HG02759 (cell line): Measurements from ENCODE around the gene GPBAR1.
"Not testable (repeated sequence)": the region's sequence is repeated elsewhere in the genome, so short reads cannot be mapped to it uniquely, and the experiment has no call there.

ENCODE experiments used
- ATAC-seq: cut with Tn5 transposase; IDR thresholded peaks from one replicate; pipeline ENCODE4 v1.9.1; 2021; ENCODE audit warnings: mild to moderate bottlenecking, moderate library complexity; ENCODE audit not compliant: unreplicated experiment

GPBAR1 gene

GRCh38 chr2:218266316-218266979 lies 5.6 kb downstream of the GPBAR1 start:
- no peak for ATAC-seq

- no peak for ATAC-seq
These were observed 6.4 kb downstream of the GPBAR1 start for GRCh38 chr2:218267259-218267658.

- ATAC-seq, result peak; percentile 89
These were observed 9.3 kb downstream of the GPBAR1 start, which contains the start of the genes AAMP and PNKD for GRCh38 chr2:218269900-218270720. Gene AAMP (minus strand): TSS chr2:218270137. CDS start chr2:218270086, 51 bp downstream. Gene PNKD (plus strand): TSS chr2:218270519. CDS start chr2:218270536, 17 bp downstream.

GRCh38 chr2:218270721-218271486 lies 10.1 kb downstream of the GPBAR1 start:
- no peak for ATAC-seq

GRCh38 chr2:218271487-218271797 lies 10.6 kb downstream of the GPBAR1 start:
- ATAC-seq, result no peak

- no peak for ATAC-seq
These were observed 11.2 kb downstream of the GPBAR1 start for GRCh38 chr2:218271865-218272530.

GRCh38 chr2:218272531-218273212 lies 11.9 kb downstream of the GPBAR1 start:
- no peak for ATAC-seq

- ATAC-seq, result not testable (repeated sequence)
These were observed 12.5 kb downstream of the GPBAR1 start for GRCh38 chr2:218273214-218273907.

- no peak for ATAC-seq
These were observed 13.1 kb downstream of the GPBAR1 start for GRCh38 chr2:218273908-218274249.

- no peak for ATAC-seq
These were observed 13.8 kb downstream of the GPBAR1 start for GRCh38 chr2:218274586-218274985.

GRCh38 chr2:218275371-218276072 lies 14.7 kb downstream of the GPBAR1 start:
- no peak for ATAC-seq

- ATAC-seq, result no peak
These were observed 16.4 kb downstream of the GPBAR1 start for GRCh38 chr2:218276986-218277755.

- ATAC-seq, result no peak
These were observed 17.1 kb downstream of the GPBAR1 start for GRCh38 chr2:218277921-218278320.

GRCh38 chr2:218278531-218279360 lies 17.9 kb downstream of the GPBAR1 start:
- no peak for ATAC-seq

GRCh38 chr2:218280260-218280870 lies 19.6 kb downstream of the GPBAR1 start:
- no peak for ATAC-seq

GRCh38 chr2:218281449-218281848 lies 20.6 kb downstream of the GPBAR1 start:
- ATAC-seq, result no peak
